SK-N-SH (cell line): Measurements from ENCODE around the gene ZMYND19.
"Not testable (repeated sequence)": the region's sequence is repeated elsewhere in the genome, so short reads cannot be mapped to it uniquely, and the experiment has no call there.

Experiments used
- EZH2phosphoT487 ChIP-seq: fragments of 200-600 bp; sonication (generic); IDR thresholded peaks from 2 replicates; pipeline ENCODE4 v1.6.1; 2017; ENCODE audit warnings: low read depth, mixed run types, mild to moderate bottlenecking, antibody characterized with exemption, moderate library complexity, borderline replicate concordance
- FOXJ3 ChIP-seq: sonication (generic); formaldehyde crosslinking; IDR thresholded peaks from 2 replicates; pipeline ENCODE4 v1.5.1; 2020; ENCODE audit warnings: mild to moderate bottlenecking, missing genetic modification reagents
- MXI1 ChIP-seq: IDR thresholded peaks from 2 replicates; pipeline ENCODE4 v1.6.1; 2012; ENCODE audit warnings: mild to moderate bottlenecking, low read depth, low read length, improper control_type of control experiment
- POLR2AphosphoS5 ChIP-seq: IDR thresholded peaks from 2 replicates; pipeline ENCODE4 v1.6.1; 2012; ENCODE audit warnings: low read depth, low read length
- RCOR1 ChIP-seq: fragments of 150-350 bp; IDR thresholded peaks from 2 replicates; pipeline ENCODE4 v1.6.1; 2017; ENCODE audit warnings: antibody characterized with exemption, low read length
- RFX5 ChIP-seq: IDR thresholded peaks from 2 replicates; pipeline ENCODE4 v1.6.1; 2012; ENCODE audit warnings: mild to moderate bottlenecking, improper control_type of control experiment, low read length
- TF ChIP-seq, protein P1 (sequence below): fragments of 200-600 bp; sonication (generic); IDR thresholded peaks from 2 replicates; pipeline ENCODE4 v1.6.1; 2017; ENCODE audit warnings: antibody characterized with exemption, mild to moderate bottlenecking, moderate library complexity
- TF ChIP-seq, protein P2 (sequence below): IDR thresholded peaks from 2 replicates; pipeline ENCODE4 v1.4.0; 2012; ENCODE audit warnings: low read depth, borderline replicate concordance

GRCh38 chr9:137532891-137533468 is 57.3 kb downstream of the ZMYND19 start:
- TF ChIP-seq, protein P1, sequence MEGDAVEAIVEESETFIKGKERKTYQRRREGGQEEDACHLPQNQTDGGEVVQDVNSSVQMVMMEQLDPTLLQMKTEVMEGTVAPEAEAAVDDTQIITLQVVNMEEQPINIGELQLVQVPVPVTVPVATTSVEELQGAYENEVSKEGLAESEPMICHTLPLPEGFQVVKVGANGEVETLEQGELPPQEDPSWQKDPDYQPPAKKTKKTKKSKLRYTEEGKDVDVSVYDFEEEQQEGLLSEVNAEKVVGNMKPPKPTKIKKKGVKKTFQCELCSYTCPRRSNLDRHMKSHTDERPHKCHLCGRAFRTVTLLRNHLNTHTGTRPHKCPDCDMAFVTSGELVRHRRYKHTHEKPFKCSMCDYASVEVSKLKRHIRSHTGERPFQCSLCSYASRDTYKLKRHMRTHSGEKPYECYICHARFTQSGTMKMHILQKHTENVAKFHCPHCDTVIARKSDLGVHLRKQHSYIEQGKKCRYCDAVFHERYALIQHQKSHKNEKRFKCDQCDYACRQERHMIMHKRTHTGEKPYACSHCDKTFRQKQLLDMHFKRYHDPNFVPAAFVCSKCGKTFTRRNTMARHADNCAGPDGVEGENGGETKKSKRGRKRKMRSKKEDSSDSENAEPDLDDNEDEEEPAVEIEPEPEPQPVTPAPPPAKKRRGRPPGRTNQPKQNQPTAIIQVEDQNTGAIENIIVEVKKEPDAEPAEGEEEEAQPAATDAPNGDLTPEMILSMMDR: not testable (repeated sequence)
- TF ChIP-seq, protein P2, sequence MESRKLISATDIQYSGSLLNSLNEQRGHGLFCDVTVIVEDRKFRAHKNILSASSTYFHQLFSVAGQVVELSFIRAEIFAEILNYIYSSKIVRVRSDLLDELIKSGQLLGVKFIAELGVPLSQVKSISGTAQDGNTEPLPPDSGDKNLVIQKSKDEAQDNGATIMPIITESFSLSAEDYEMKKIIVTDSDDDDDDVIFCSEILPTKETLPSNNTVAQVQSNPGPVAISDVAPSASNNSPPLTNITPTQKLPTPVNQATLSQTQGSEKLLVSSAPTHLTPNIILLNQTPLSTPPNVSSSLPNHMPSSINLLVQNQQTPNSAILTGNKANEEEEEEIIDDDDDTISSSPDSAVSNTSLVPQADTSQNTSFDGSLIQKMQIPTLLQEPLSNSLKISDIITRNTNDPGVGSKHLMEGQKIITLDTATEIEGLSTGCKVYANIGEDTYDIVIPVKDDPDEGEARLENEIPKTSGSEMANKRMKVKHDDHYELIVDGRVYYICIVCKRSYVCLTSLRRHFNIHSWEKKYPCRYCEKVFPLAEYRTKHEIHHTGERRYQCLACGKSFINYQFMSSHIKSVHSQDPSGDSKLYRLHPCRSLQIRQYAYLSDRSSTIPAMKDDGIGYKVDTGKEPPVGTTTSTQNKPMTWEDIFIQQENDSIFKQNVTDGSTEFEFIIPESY: not testable (repeated sequence)
- TF ChIP-seq MXI1; POLR2AphosphoS5; EZH2phosphoT487; FOXJ3 (CRISPR knock-in tag); RFX5; RCOR1: not testable (repeated sequence)
